Kidney (tissue), 22 donors: ENCODE measurements around the gene TMEM131L. TPM values are rescaled to one million over a fixed set of nuclear protein-coding genes. Genes with fewer than 3 reads are reported as not detected.
A peak's percentile ranks its signal among the peaks of the same experiment; 100 is the strongest.
"Not testable (repeated sequence)": the region's sequence is repeated elsewhere in the genome, so short reads cannot be mapped to it uniquely, and the experiment has no call there.

Experiments
- DNase-seq, 5 donors: peaks; one replicate each; pipeline ENCODE4 v3.0.0-alpha.2; 2013 to 2020
- FAIRE-seq: peaks from 2 replicates; lab custom pipeline; 2012; peaks lifted over from hg19 to GRCh38; lab: Jason Lieb, UNC
- H3K27ac ChIP-seq, 2 donors: one replicate each; pipeline ENCODE4 v1.7.0; 2013; ENCODE audit warnings: low read depth in 2 of 2, low read length in 2 of 2, inconsistent platforms in 1 of 2
- H3K27me3 ChIP-seq: one replicate; pipeline ENCODE4 v1.7.1; 2013; ENCODE audit warnings: low read length, inconsistent platforms; ENCODE audit not compliant: control insufficient read depth, insufficient read depth
- H3K36me3 ChIP-seq, 3 donors: one replicate each; pipeline versions ENCODE4 v1.7.0 to v1.7.1; 2013; ENCODE audit warnings: low read length in 3 of 3, control low read depth in 1 of 3, inconsistent platforms in 1 of 3; ENCODE audit not compliant: insufficient read depth in 3 of 3, control insufficient read depth in 2 of 3
- H3K4me1 ChIP-seq, 3 donors: one replicate each; pipeline versions ENCODE4 v1.7.0 to v1.7.1; 2013; ENCODE audit warnings: low read length in 3 of 3, inconsistent platforms in 1 of 3, low read depth in 1 of 3; ENCODE audit not compliant: control insufficient read depth in 2 of 3, insufficient read depth in 2 of 3
- H3K4me3 ChIP-seq, 3 donors: one replicate each; pipeline versions ENCODE4 v1.7.0 to v1.8.1; 2013; ENCODE audit warnings: low read length in 3 of 3, control low read depth in 1 of 3, inconsistent platforms in 1 of 3
- H3K9ac ChIP-seq, 3 donors: one replicate each; pipeline versions ENCODE4 v1.7.0 to v1.7.1; 2013; ENCODE audit warnings: low read length in 3 of 3, control low read depth in 1 of 3, inconsistent platforms in 1 of 3
- H3K9me3 ChIP-seq, 3 donors: one replicate each; pipeline versions ENCODE4 v1.7.0 to v1.7.1; 2013; ENCODE audit warnings: low read length in 3 of 3, control low read depth in 1 of 3, inconsistent platforms in 1 of 3; ENCODE audit not compliant: control insufficient read depth in 2 of 3, insufficient read depth in 1 of 3
- CTCF ChIP-seq: IDR thresholded peaks from 3 replicates; pipeline ENCODE4 v1.5.1; 2012; ENCODE audit warnings: mild to moderate bottlenecking, moderate library complexity, borderline replicate concordance; ENCODE audit not compliant: insufficient read depth; ENCODE audit errors: extremely low read depth
- intact Hi-C: fragments of 100-400 bp; cut with DNase I; formaldehyde crosslinking; loops from one replicate; pipeline ENCODE4 v1.11.1; 2022
- long read RNA-seq, 10 donors: library from polyadenylated mRNA in 1 of 10; unstranded in 1 of 10; transcript quantifications; one replicate each; pipeline ENCODE4 v2.0.0 and lab custom pipeline, GENCODE V29; 2021 to 2026
- polyA plus RNA-seq: library from polyadenylated mRNA; stranded (reverse); fragments of 350-450 nt; fragmentation: Illumina TruSeq; extraction: RNeasy Lipid Tissue Mini Kit (QIAGEN cat#74804); gene quantifications from one replicate; pipeline ENCODE4 v1.2.3, GENCODE V29; 2014; ENCODE audit warnings: low read depth, low replicate concordance; ENCODE audit not compliant: insufficient read depth
- total RNA-seq: library from RNA; stranded (reverse); fragmentation: NEBNext Ultra II Directional; extraction: Animal tissue kit (Norgen Biotek cat#: 25700); gene quantifications from one replicate; pipeline ENCODE4 v1.2.1, GENCODE V29; 2021
- donor health status: control.
- donor health status: control.
- donor health status: control.
- donor health status: control.
- donor health status: control.
- donor health status: DM: yes; HTN: yes; CAD: no.
- donor health status: Normal renal cell carcinoma (clear cell type).

Gene TMEM131L
- 17.0 TPM for total RNA-seq
- 3.0 TPM for polyA plus RNA-seq
- long read RNA-seq, donor 1, partial matches to known transcripts, result 6 of 6 reads
- long read RNA-seq, donor 1, other reads (novel, unspliced or antisense), result 0 of 6 reads
- long read RNA-seq, donor 2, full-length matches to known transcripts, result 1 of 1 reads
- long read RNA-seq, donor 2, partial matches to known transcripts, result 0 of 1 reads
- long read RNA-seq, donor 2, other reads (novel, unspliced or antisense), result 0 of 1 reads
- long read RNA-seq, donor 3, full-length matches to known transcripts, result 2 of 2 reads
- long read RNA-seq, donor 3, partial matches to known transcripts, result 0 of 2 reads
- long read RNA-seq, donor 3, other reads (novel, unspliced or antisense), result 0 of 2 reads
- long read RNA-seq, donor 4, result 0 reads
- long read RNA-seq, donor 5, result 0 reads
- long read RNA-seq, donor 6, result 0 reads
- long read RNA-seq, donor 7, partial matches to known transcripts, result 7 of 12 reads
- long read RNA-seq, donor 7, other reads (novel, unspliced or antisense), result 5 of 12 reads
- long read RNA-seq, donor 8, result 0 reads
- long read RNA-seq, donor 9, result 0 reads
- long read RNA-seq, donor 10, result 0 reads

GRCh38 chr4:153466081-153466948, at the start of gene TMEM131L:
Gene TMEM131L (plus strand): TSS chr4:153466360. CDS start chr4:153466398, 38 bp downstream.
- DNase-seq (peak; percentile 77 to 92 (median 87)), FAIRE-seq (no peak)
- no peaks in the 10 kb centered on the region for H3K9me3 ChIP-seq
- intact Hi-C loops, result loop anchor here (10.0 kb wide), 1 partner anchor 108 kb away; no protein-coding TSS in a partner anchor
- H3K4me1 ChIP-seq, result peaks cover 0 to 8% (median 8%) of the 10 kb centered on the region in 3 donors
- peak within 1 kb of the TSS; percentile 56 to 62 (median 60) for H3K9ac ChIP-seq
- no peak for TF ChIP-seq CTCF
- peak within 1 kb of the TSS; percentile 76 to 83 (median 79) for H3K4me3 ChIP-seq
- H3K27me3 ChIP-seq, result no peaks in the 10 kb centered on the region
- no peaks in the 10 kb centered on the region for H3K36me3 ChIP-seq
- peak within 1 kb of the TSS; percentile 45 to 67 for H3K27ac ChIP-seq

- H3K27ac ChIP-seq, intact Hi-C loops, FAIRE-seq, H3K9ac ChIP-seq, H3K4me3 ChIP-seq, H3K9me3 ChIP-seq, H3K36me3 ChIP-seq, H3K4me1 ChIP-seq, DNase-seq, H3K27me3 ChIP-seq: not testable (repeated sequence)
Measured at GRCh38 chr4:153416456-153416855, 49.7 kb upstream of the TMEM131L start.

- intact Hi-C loops, result no loop called here
- no peak for FAIRE-seq
Measured at GRCh38 chr4:153418121-153418520, 48.0 kb upstream of the TMEM131L start.

More at GRCh38 chr4:153418121-153418520, 48.0 kb upstream of the TMEM131L start:
- no peak overlapping the region for H3K27ac ChIP-seq
- no peaks in the 10 kb centered on the region for H3K4me1 ChIP-seq
- no peak overlapping the region for H3K9ac ChIP-seq
- H3K9me3 ChIP-seq, result no peaks in the 10 kb centered on the region
- TF ChIP-seq CTCF, result no peak
- no peaks in the 10 kb centered on the region for H3K27me3 ChIP-seq
- H3K36me3 ChIP-seq, result no peaks in the 10 kb centered on the region
- no peak overlapping the region for H3K4me3 ChIP-seq
- no peak for DNase-seq
